ENCODE measurements around the gene SP1. TPM values are rescaled to one million over a fixed set of nuclear protein-coding genes. Genes with fewer than 3 reads are reported as not detected.
A peak's percentile ranks its signal among the peaks of the same experiment; 100 is the strongest.

The SP1 gene
- total RNA-seq, 1 experiment from 2014 or later, result 76.8 TPM

GRCh38 chr12:53381731-53382630, 2.0 kb downstream of the SP1 start:
- Histone ChIP-seq H2BK15ac (ENCODE audit: low read depth, low read length) (no peak overlapping the region), H3K79me2 (ENCODE audit: insufficient read depth, low read length) (peaks cover 21% of the 10 kb centered on the region; the same call in 1 of the 2 replicates), H2BK12ac (ENCODE audit: insufficient read length, low read depth, low read length) (no peak overlapping the region), H4K5ac (ENCODE audit: insufficient read length, low read depth, low read length) (peak overlapping the region; percentile 34), H4K91ac (ENCODE audit: insufficient read length, low read depth, low read length) (no peak overlapping the region), H3K14ac (ENCODE audit: insufficient read depth, low read length) (no peak overlapping the region), H2AFZ (ENCODE audit: low read length) (no peak overlapping the region), H3K56ac (ENCODE audit: insufficient read length, low read depth, low read length) (no peak overlapping the region), H4K8ac (replicated peaks; ENCODE audit: insufficient read length, low read depth, low read length) (no peak overlapping the region), H3K23me2 (ENCODE audit: insufficient read length, low read depth, low read length, poor library complexity, severe bottlenecking) (peaks cover 3% of the 10 kb centered on the region), H3K4me1 (ENCODE audit: insufficient read depth, low read length) (peaks cover 3% of the 10 kb centered on the region), H3K79me1 (ENCODE audit: insufficient read depth, low read depth, low read length, poor library complexity, severe bottlenecking) (peaks cover 12% of the 10 kb centered on the region), H3K27me3 (ENCODE audit: insufficient read depth, low read length) (no peaks in the 10 kb centered on the region), H2BK120ac (ENCODE audit: low read depth, low read length, poor library complexity, severe bottlenecking) (no peak overlapping the region), H2BK20ac (ENCODE audit: low read depth, low read length, poor library complexity, severe bottlenecking) (no peak overlapping the region), H4K20me1 (ENCODE audit: control insufficient read depth, insufficient read depth, insufficient read length) (no peaks in the 10 kb centered on the region), H3K23ac (ENCODE audit: insufficient read length, low read depth, low read length) (no peak overlapping the region), H3T11ph (ENCODE audit: low read length) (no peak overlapping the region), H3K4ac (ENCODE audit: low read depth, low read length) (no peak overlapping the region), H2AK5ac (ENCODE audit: insufficient read length, low read length) (no peak overlapping the region), H2BK5ac (ENCODE audit: insufficient read length, low read length) (peak overlapping the region; percentile 5), H3K4me2 (ENCODE audit: insufficient read depth, insufficient read length, low read length) (peak overlapping the region; percentile 41), H3K27ac (ENCODE audit: insufficient read length, low read depth, low read length) (peak overlapping the region; percentile 0), H3K9ac (ENCODE audit: extremely low read depth, insufficient read length, low read length) (no peak overlapping the region), H3K9me3 (ENCODE audit: control insufficient read depth, low read depth, low read length) (no peaks in the 10 kb centered on the region), H3K18ac (ENCODE audit: insufficient read length, low read depth, low read length) (no peak overlapping the region)
- H3K27ac Mint-ChIP-seq, result peak overlapping the region; percentile 99; a peak in 5 of 7 replicates
- peak; percentile 72 for DNase-seq
- TF ChIP-seq, protein P1, sequence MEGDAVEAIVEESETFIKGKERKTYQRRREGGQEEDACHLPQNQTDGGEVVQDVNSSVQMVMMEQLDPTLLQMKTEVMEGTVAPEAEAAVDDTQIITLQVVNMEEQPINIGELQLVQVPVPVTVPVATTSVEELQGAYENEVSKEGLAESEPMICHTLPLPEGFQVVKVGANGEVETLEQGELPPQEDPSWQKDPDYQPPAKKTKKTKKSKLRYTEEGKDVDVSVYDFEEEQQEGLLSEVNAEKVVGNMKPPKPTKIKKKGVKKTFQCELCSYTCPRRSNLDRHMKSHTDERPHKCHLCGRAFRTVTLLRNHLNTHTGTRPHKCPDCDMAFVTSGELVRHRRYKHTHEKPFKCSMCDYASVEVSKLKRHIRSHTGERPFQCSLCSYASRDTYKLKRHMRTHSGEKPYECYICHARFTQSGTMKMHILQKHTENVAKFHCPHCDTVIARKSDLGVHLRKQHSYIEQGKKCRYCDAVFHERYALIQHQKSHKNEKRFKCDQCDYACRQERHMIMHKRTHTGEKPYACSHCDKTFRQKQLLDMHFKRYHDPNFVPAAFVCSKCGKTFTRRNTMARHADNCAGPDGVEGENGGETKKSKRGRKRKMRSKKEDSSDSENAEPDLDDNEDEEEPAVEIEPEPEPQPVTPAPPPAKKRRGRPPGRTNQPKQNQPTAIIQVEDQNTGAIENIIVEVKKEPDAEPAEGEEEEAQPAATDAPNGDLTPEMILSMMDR (conservative IDR thresholded peaks at IDR 0.05), result peak; percentile 73
- no peaks in the 10 kb centered on the region for H3K27me3 Mint-ChIP-seq (ENCODE audit: low read depth)
- H3K36me3 Mint-ChIP-seq (ENCODE audit: insufficient read depth in 1 of 3, low read depth in 3 of 3), result peaks cover 28 to 51% (median 48%) of the 10 kb centered on the region in 3 experiments
- no CpG with 5 or more reads among the region's 9 CpGs for WGBS (ENCODE audit: extremely low coverage, insufficient read length, low lambda C conversion rate)
- H3K4me1 Mint-ChIP-seq, result peaks cover 25 to 37% of the 10 kb centered on the region in 2 experiments
- peak overlapping the region; percentile 83 to 90 for H3K4me3 Mint-ChIP-seq
- peaks cover 0 to 6% of the 10 kb centered on the region in 2 experiments; a peak in 2 of 5 replicates for H3K9me3 Mint-ChIP-seq

Measured in H9 (cell line).